ENCODE data around the gene KLC1.

- TF ChIP-seq, protein P1, sequence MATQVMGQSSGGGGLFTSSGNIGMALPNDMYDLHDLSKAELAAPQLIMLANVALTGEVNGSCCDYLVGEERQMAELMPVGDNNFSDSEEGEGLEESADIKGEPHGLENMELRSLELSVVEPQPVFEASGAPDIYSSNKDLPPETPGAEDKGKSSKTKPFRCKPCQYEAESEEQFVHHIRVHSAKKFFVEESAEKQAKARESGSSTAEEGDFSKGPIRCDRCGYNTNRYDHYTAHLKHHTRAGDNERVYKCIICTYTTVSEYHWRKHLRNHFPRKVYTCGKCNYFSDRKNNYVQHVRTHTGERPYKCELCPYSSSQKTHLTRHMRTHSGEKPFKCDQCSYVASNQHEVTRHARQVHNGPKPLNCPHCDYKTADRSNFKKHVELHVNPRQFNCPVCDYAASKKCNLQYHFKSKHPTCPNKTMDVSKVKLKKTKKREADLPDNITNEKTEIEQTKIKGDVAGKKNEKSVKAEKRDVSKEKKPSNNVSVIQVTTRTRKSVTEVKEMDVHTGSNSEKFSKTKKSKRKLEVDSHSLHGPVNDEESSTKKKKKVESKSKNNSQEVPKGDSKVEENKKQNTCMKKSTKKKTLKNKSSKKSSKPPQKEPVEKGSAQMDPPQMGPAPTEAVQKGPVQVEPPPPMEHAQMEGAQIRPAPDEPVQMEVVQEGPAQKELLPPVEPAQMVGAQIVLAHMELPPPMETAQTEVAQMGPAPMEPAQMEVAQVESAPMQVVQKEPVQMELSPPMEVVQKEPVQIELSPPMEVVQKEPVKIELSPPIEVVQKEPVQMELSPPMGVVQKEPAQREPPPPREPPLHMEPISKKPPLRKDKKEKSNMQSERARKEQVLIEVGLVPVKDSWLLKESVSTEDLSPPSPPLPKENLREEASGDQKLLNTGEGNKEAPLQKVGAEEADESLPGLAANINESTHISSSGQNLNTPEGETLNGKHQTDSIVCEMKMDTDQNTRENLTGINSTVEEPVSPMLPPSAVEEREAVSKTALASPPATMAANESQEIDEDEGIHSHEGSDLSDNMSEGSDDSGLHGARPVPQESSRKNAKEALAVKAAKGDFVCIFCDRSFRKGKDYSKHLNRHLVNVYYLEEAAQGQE (IDR thresholded peaks at IDR 0.05; ENCODE audit: insufficient read depth in 1 of 2, low read depth in 2 of 2, low read length in 2 of 2): no peak
- TF ChIP-seq POLR2AphosphoS5 (IDR thresholded peaks at IDR 0.05; ENCODE audit: low read depth, low read length): no peak
- no peak for TF ChIP-seq SIN3A (IDR thresholded peaks at IDR 0.05; ENCODE audit: borderline replicate concordance, insufficient read depth, low read length)
- TF ChIP-seq TAF1 (IDR thresholded peaks at IDR 0.05; ENCODE audit: borderline replicate concordance, insufficient read depth, low read length): no peak
- no peak for TF ChIP-seq FOXP2 (optimal IDR thresholded peaks at IDR 0.05; ENCODE audit: borderline replicate concordance, extremely low read depth, extremely low read length, insufficient read depth)
Observed at GRCh38 chr14:103692871-103693270, 63.9 kb downstream of the KLC1 start.
